K562 (cell line): ENCODE results near the gene B4GALNT2. TPM values are rescaled to one million over a fixed set of nuclear protein-coding genes. Genes with fewer than 3 reads are reported as not detected.

Source experiments
- ATAC-seq: fragments of 200-7000 bp; cut with Tn5 transposase; 3 replicates; pipeline ENCODE4 v1.9.1; 2020; ENCODE audit warnings: moderate library complexity
- BruUV-seq: library from RNA; stranded (reverse); fragments of 400-500 nt; replicated peaks from 2 replicates; lab custom pipeline; 2021; lab: Mats Ljungman, UMichigan
- CTCF ChIA-PET: fragments of 300-600 bp; formaldehyde crosslinking; extraction: SDS; loops from one replicate; lab custom pipeline; 2021; ENCODE audit warnings: low intra/inter-chr PET ratio; lab: Yijun Ruan, JAX
- POLR2A ChIA-PET: fragments of 300-600, 350-650 bp; sonication (Branson Sonifier 250); formaldehyde crosslinking; extraction: SDS; loops from one replicate; lab custom pipeline; 2021; ENCODE audit warnings: antibody characterized with exemption, inconsistent platforms; lab: Yijun Ruan, JAX
- DNase-seq, 4 experiments: peaks; one replicate each; pipeline versions ENCODE4 v3.0.0 to v3.0.0-alpha.2; 2011 to 2018; ENCODE audit warnings: low spot score in 3 of 4, mixed read lengths in 3 of 4; ENCODE audit errors: extremely low read depth in 1 of 4
- FAIRE-seq: peaks from 2 replicates; lab custom pipeline; 2011; peaks lifted over from hg19 to GRCh38; lab: Jason Lieb, UNC
- H2AFZ ChIP-seq: 2 replicates; pipeline ENCODE4 v1.6.0; 2011; ENCODE audit warnings: low read depth, low read length, control low read depth, inconsistent platforms
- H3K27ac ChIP-seq: fragments of 200-600 bp; 3 replicates; pipeline ENCODE4 v1.8.0; 2011; ENCODE audit warnings: low read depth, mild to moderate bottlenecking, control low read depth, inconsistent platforms, low read length, moderate library complexity, mixed read lengths; ENCODE audit errors: extremely low read depth
- H3K27me3 ChIP-seq, 2 experiments: fragments of 300-600 bp in 1 of 2; 2 replicates in 1 of 2; 3 replicates in 1 of 2; pipeline versions ENCODE4 v1.6.0 to v1.8.0; 2011; ENCODE audit warnings: inconsistent platforms in 2 of 2, low read length in 2 of 2, mild to moderate bottlenecking in 1 of 2, mixed read lengths in 1 of 2, moderate library complexity in 1 of 2; ENCODE audit not compliant: control insufficient read depth in 2 of 2, insufficient read depth in 2 of 2
- H3K36me3 ChIP-seq: fragments of 300-600 bp; 3 replicates; pipeline ENCODE4 v1.8.0; 2011; ENCODE audit warnings: mild to moderate bottlenecking, low read length, inconsistent platforms; ENCODE audit not compliant: control insufficient read depth, insufficient read depth
- H3K4me1 ChIP-seq, 2 experiments: fragments of 200-600 bp in 1 of 2; replicated peaks in 1 of 2; 2 replicates in 1 of 2; 3 replicates in 1 of 2; pipeline versions ENCODE4 v1.5.1 to v1.8.0; 2011; ENCODE audit warnings: inconsistent platforms in 2 of 2, low read length in 2 of 2, mild to moderate bottlenecking in 1 of 2, mixed read lengths in 1 of 2, moderate library complexity in 1 of 2; ENCODE audit not compliant: control insufficient read depth in 2 of 2, insufficient read depth in 2 of 2
- H3K4me2 ChIP-seq: 2 replicates; pipeline ENCODE4 v1.6.1; 2011; ENCODE audit warnings: low read length, control low read depth, inconsistent platforms, mixed read lengths; ENCODE audit not compliant: insufficient read depth
- H3K4me3 ChIP-seq: fragments of 200-600 bp; sonication (generic), shearing (Covaris generic); 2 replicates; pipeline ENCODE4 v1.5.1; 2016; ENCODE audit warnings: control low read depth, inconsistent platforms
- H3K79me2 ChIP-seq: fragments of 200-600 bp; 3 replicates; pipeline ENCODE4 v1.8.0; 2011; ENCODE audit warnings: low read length, inconsistent platforms; ENCODE audit not compliant: control insufficient read depth, insufficient read depth
- H3K9ac ChIP-seq, 2 experiments: 2 replicates each; pipeline versions ENCODE4 v1.6.0 to v1.6.1; 2011; ENCODE audit warnings: low read depth in 2 of 2, low read length in 2 of 2, control low read depth in 1 of 2, inconsistent platforms in 1 of 2, mild to moderate bottlenecking in 1 of 2, mixed read lengths in 1 of 2; ENCODE audit not compliant: insufficient read depth in 1 of 2
- H3K9me1 ChIP-seq: one replicate; pipeline ENCODE4 v1.6.0; 2011; ENCODE audit warnings: inconsistent platforms, mild to moderate bottlenecking, low read length, moderate library complexity; ENCODE audit not compliant: control insufficient read depth, insufficient read depth
- H3K9me3 ChIP-seq: replicated peaks from 2 replicates; pipeline ENCODE4 v1.5.1; 2011; ENCODE audit warnings: low read depth, low read length, inconsistent platforms; ENCODE audit not compliant: control insufficient read depth, insufficient read depth
- H4K20me1 ChIP-seq: replicated peaks from 2 replicates; pipeline ENCODE4 v1.6.1; 2011; ENCODE audit warnings: low read length, inconsistent platforms, mixed read lengths; ENCODE audit not compliant: control insufficient read depth, insufficient read depth
- BMI1 ChIP-seq: fragments of 150-350 bp; IDR thresholded peaks from 2 replicates; pipeline ENCODE4 v1.6.1; 2014; ENCODE audit warnings: low read length
- HEY1 ChIP-seq: fragments of 250-450 bp; sonication (Bioruptor Pico); IDR thresholded peaks from 2 replicates; pipeline ENCODE4 v1.5.0; 2020; ENCODE audit warnings: mild to moderate bottlenecking, moderate library complexity, borderline replicate concordance
- JUND ChIP-seq, 2 experiments: IDR thresholded peaks; 2 replicates in 1 of 2; 3 replicates in 1 of 2; pipeline ENCODE4 v1.6.1; 2011; ENCODE audit warnings: borderline replicate concordance in 2 of 2, low read depth in 2 of 2, low read length in 2 of 2, improper control_type of control experiment in 1 of 2, missing biosample characterization in 1 of 2, missing genetic modification characterization in 1 of 2, missing genetic modification reagents in 1 of 2
- MCM3 ChIP-seq: fragments of 450-650 bp; IDR thresholded peaks from 2 replicates; pipeline ENCODE4 v1.6.1; 2016
- PHB ChIP-seq: fragments of 250-450 bp; sonication (Bioruptor Pico); IDR thresholded peaks from 2 replicates; pipeline ENCODE4 v1.5.0; 2021
- POLR2AphosphoS2 ChIP-seq: IDR thresholded peaks from 2 replicates; pipeline ENCODE4 v1.6.1; 2012; ENCODE audit warnings: low read length, improper control_type of control experiment
- ZFX ChIP-seq: sonication (generic); formaldehyde crosslinking; IDR thresholded peaks from 2 replicates; pipeline ENCODE4 v1.8.0; 2022; ENCODE audit warnings: mild to moderate bottlenecking, missing genetic modification reagents, moderate library complexity
- ZKSCAN3 ChIP-seq: fragments of 250-450 bp; sonication (Bioruptor Pico); IDR thresholded peaks from 2 replicates; pipeline ENCODE4 v1.4.0; 2020
- ZNF3 ChIP-seq: fragments of 250-450 bp; sonication (Bioruptor Pico); IDR thresholded peaks from 2 replicates; pipeline ENCODE4 v1.5.0; 2021; ENCODE audit warnings: mild to moderate bottlenecking, moderate library complexity
- WGBS: fragments of 100-300 bp; shearing (Covaris generic); methylation state at CpG from one replicate; pipeline ENCODE4 v1.1.6; 2016; ENCODE audit warnings: low coverage, mixed read lengths; ENCODE audit not compliant: insufficient coverage; ENCODE audit errors: missing lambda C conversion rate; 5-methylcytosine and 5-hydroxymethylcytosine counted together
- in situ Hi-C: fragments of 300-500 bp; cut with MboI; formaldehyde crosslinking; loops from 4 replicates; pipeline ENCODE4 v1.15.0; 2018; ENCODE audit warnings: inconsistent platforms, mixed read lengths
- intact Hi-C: fragments of 100-400 bp; cut with micrococcal nuclease; formaldehyde crosslinking; loops from 2 replicates; pipeline ENCODE4 v1.14.2; 2022
- polyA plus RNA-seq, 8 experiments: library from polyadenylated mRNA; depleted of rRNA in 4 of 8; stranded (reverse) in 5 of 8; unstranded in 3 of 8; fragments of >200 nt; fragmentation: Nextera tagmentation in 2 of 8; fragmentation: Illumina TruSeq in 1 of 8; extraction: Ambion mirVana in 2 of 8; extraction: Trizol in 1 of 8; gene quantifications; 2 replicates each; pipeline versions ENCODE4 v1.2.1 to v1.2.3, GENCODE V29; 2011 to 2014; ENCODE audit warnings: inconsistent platforms in 1 of 8, missing spikeins in 1 of 8
- total RNA-seq, 7 experiments: library from RNA; depleted of rRNA in 6 of 7; stranded (reverse); fragments of >200 nt in 6 of 7; fragmentation: Illumina TruSeq in 2 of 7; extraction: Trizol in 2 of 7; gene quantifications; 2 replicates each; pipeline versions ENCODE4 v1.2.1 to v1.2.3, GENCODE V29; 2011 to 2021; ENCODE audit warnings: low replicate concordance in 1 of 7
- TF ChIP-seq, protein P1 (sequence below): fragments of 450-650 bp; formaldehyde crosslinking; IDR thresholded peaks from 2 replicates; pipeline ENCODE4 v1.4.0; 2022; ENCODE audit warnings: mild to moderate bottlenecking, moderate library complexity
- TF ChIP-seq, protein P2 (sequence below): fragments of 250-450 bp; sonication (Bioruptor Pico); IDR thresholded peaks from 2 replicates; pipeline ENCODE4 v1.5.0; 2021; ENCODE audit warnings: mild to moderate bottlenecking, borderline replicate concordance

The B4GALNT2 gene
- total and polyA plus RNA-seq, 9 of the 15 experiments (the other 6 are each of a cell fraction or from before 2014, with no cell fraction given): not detected

DNA sequence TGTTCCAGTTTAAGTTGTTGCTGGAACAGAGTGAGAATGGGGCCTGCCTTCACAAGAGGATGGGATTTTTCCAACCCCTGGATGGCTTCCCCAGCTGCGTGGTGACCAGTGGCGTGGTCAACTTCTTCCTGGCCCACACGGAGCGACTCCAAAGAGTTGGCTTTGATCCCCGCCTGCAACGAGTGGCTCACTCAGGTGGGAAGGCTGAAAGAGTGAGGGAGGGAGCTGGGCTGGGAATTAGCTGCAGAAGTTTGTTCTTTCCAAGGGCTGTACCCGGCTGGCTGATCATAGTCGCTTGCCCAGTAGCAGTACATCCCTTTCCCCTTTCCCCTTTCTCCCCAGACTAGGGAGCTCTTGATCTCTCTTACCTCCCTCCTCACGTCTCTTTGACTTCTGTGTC is 36.1 kb downstream of the B4GALNT2 start:
- Histone ChIP-seq H3K27ac (no peak overlapping the region), H3K4me1 (no peaks in the 10 kb centered on the region), H3K36me3 (no peaks in the 10 kb centered on the region), H3K4me2 (no peak overlapping the region), H3K4me3 (no peak overlapping the region), H3K79me2 (no peaks in the 10 kb centered on the region), H3K9me1 (no peaks in the 10 kb centered on the region), H3K9me3 (no peaks in the 10 kb centered on the region), H3K9ac (no peak overlapping the region), H4K20me1 (no peaks in the 10 kb centered on the region)
- no peak for DNase-seq
- no peak for FAIRE-seq
- no TSS peak for BruUV-seq
- POLR2A ChIA-PET: no interaction called here
- in situ Hi-C loops: no loop called here
- no peak for ATAC-seq
- no peak for TF ChIP-seq JUND (IDR thresholded peaks at IDR 0.05; ENCODE audit: borderline replicate concordance, low read depth, low read length)
- TF ChIP-seq JUND (tag; IDR thresholded peaks at IDR 0.05; ENCODE audit: borderline replicate concordance, low read depth, low read length): no peak
- TF ChIP-seq ZKSCAN3 (CRISPR knock-in tag): no peak
- TF ChIP-seq ZNF3: no peak
- TF ChIP-seq MCM3: no peak
- no peak for TF ChIP-seq PHB (CRISPR knock-in tag)
- TF ChIP-seq, protein P1, sequence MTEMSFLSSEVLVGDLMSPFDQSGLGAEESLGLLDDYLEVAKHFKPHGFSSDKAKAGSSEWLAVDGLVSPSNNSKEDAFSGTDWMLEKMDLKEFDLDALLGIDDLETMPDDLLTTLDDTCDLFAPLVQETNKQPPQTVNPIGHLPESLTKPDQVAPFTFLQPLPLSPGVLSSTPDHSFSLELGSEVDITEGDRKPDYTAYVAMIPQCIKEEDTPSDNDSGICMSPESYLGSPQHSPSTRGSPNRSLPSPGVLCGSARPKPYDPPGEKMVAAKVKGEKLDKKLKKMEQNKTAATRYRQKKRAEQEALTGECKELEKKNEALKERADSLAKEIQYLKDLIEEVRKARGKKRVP (CRISPR knock-in tag): no peak
- TF ChIP-seq HEY1 (CRISPR knock-in tag): no peak
- no peak for TF ChIP-seq ZFX (CRISPR knock-in tag)
- TF ChIP-seq, protein P2, sequence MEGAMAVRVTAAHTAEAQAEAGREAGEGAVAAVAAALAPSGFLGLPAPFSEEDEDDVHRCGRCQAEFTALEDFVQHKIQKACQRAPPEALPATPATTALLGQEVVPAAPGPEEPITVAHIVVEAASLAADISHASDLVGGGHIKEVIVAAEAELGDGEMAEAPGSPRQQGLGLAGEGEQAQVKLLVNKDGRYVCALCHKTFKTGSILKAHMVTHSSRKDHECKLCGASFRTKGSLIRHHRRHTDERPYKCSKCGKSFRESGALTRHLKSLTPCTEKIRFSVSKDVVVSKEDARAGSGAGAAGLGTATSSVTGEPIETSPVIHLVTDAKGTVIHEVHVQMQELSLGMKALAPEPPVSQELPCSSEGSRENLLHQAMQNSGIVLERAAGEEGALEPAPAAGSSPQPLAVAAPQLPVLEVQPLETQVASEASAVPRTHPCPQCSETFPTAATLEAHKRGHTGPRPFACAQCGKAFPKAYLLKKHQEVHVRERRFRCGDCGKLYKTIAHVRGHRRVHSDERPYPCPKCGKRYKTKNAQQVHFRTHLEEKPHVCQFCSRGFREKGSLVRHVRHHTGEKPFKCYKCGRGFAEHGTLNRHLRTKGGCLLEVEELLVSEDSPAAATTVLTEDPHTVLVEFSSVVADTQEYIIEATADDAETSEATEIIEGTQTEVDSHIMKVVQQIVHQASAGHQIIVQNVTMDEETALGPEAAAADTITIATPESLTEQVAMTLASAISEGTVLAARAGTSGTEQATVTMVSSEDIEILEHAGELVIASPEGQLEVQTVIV (CRISPR knock-in tag): no peak
- TF ChIP-seq BMI1: no peak
- TF ChIP-seq POLR2AphosphoS2: no peak
- TF ChIP-seq, all 486 proteins: peak for 0
- Histone ChIP-seq H3K27me3 (peaks cover 6 to 40% of the 10 kb centered on the region in 2 experiments; a peak in 4 of 5 replicates), H2AFZ (no peak overlapping the region)
- under 1% methylated on average over 9 of the region's 9 CpGs for WGBS
- CTCF ChIA-PET: no interaction called here
- intact Hi-C loops: no loop called here
